ENCODE data around the gene CACNA1C. TPM values are rescaled to one million over a fixed set of nuclear protein-coding genes. Genes with fewer than 3 reads are reported as not detected.
A peak's percentile ranks its signal among the peaks of the same experiment; 100 is the strongest.

Gene CACNA1C
- total and polyA plus RNA-seq, 5 donors from 2014 or later, result 0.02 to 0.14 (median 0.10) TPM

- H3K36me3 ChIP-seq (ENCODE audit: control insufficient read depth, insufficient read depth, low read length), result no peaks in the 10 kb centered on the region
- H3K4me1 ChIP-seq (ENCODE audit: control insufficient read depth, insufficient read depth, low read length, poor library complexity, severe bottlenecking), result no peaks in the 10 kb centered on the region
- peaks cover 2% of the 10 kb centered on the region for H3K27me3 ChIP-seq (ENCODE audit: control insufficient read depth, insufficient read depth, low read length)
- no peaks in the 10 kb centered on the region for H3K4me1 Mint-ChIP-seq
- no peaks in the 10 kb centered on the region for H3K36me3 Mint-ChIP-seq
- ATAC-seq (ENCODE audit: low read depth in 2 of 2), result no peak
- no peak overlapping the region for H3K4me3 Mint-ChIP-seq
- DNase-seq, result no peak
- H3K27ac ChIP-seq (ENCODE audit: insufficient read depth, low read length, poor library complexity, severe bottlenecking), result no peak overlapping the region
- no peak overlapping the region for H3K4me3 ChIP-seq (ENCODE audit: low read depth, low read length)
- peaks cover 21% of the 10 kb centered on the region for H3K27me3 Mint-ChIP-seq
- no peaks in the 10 kb centered on the region for H3K9me3 ChIP-seq (ENCODE audit: control insufficient read depth in 2 of 2, low read length in 2 of 2)
- H3K27ac Mint-ChIP-seq, result no peak overlapping the region
- peaks cover 0 to 2% (median 0%) of the 10 kb centered on the region in 7 donors for H3K9me3 Mint-ChIP-seq
Measured at GRCh38 chr12:2208837-2209635, 156.2 kb downstream of the CACNA1C start.

GRCh38 chr12:2211119-2211518, 158.3 kb downstream of the CACNA1C start:
- H3K4me3 Mint-ChIP-seq, result no peak overlapping the region
- no peak overlapping the region for H3K27ac ChIP-seq (ENCODE audit: insufficient read depth, low read length, poor library complexity, severe bottlenecking)
- H3K27me3 ChIP-seq (ENCODE audit: control insufficient read depth, insufficient read depth, low read length), result peaks cover 5% of the 10 kb centered on the region
- no peak overlapping the region for H3K27ac Mint-ChIP-seq
- H3K36me3 ChIP-seq (ENCODE audit: control insufficient read depth, insufficient read depth, low read length), result no peaks in the 10 kb centered on the region
- no peak overlapping the region for H3K4me3 ChIP-seq (ENCODE audit: low read depth, low read length)
- peaks cover 0 to 2% (median 0%) of the 10 kb centered on the region in 7 donors for H3K9me3 Mint-ChIP-seq
- no peaks in the 10 kb centered on the region for H3K4me1 ChIP-seq (ENCODE audit: control insufficient read depth, insufficient read depth, low read length, poor library complexity, severe bottlenecking)
- no peaks in the 10 kb centered on the region for H3K9me3 ChIP-seq (ENCODE audit: control insufficient read depth in 2 of 2, low read length in 2 of 2)
- peaks cover 24% of the 10 kb centered on the region for H3K27me3 Mint-ChIP-seq
- ATAC-seq (ENCODE audit: low read depth in 2 of 2) (no peak), DNase-seq (no peak)
- no peaks in the 10 kb centered on the region for H3K4me1 Mint-ChIP-seq
- no peaks in the 10 kb centered on the region for H3K36me3 Mint-ChIP-seq

GRCh38 chr12:2212537-2212936, 159.8 kb downstream of the CACNA1C start:
- H3K27ac ChIP-seq (ENCODE audit: insufficient read depth, low read length, poor library complexity, severe bottlenecking), result no peak overlapping the region
- H3K4me3 Mint-ChIP-seq, result no peak overlapping the region
- no peaks in the 10 kb centered on the region for H3K9me3 ChIP-seq (ENCODE audit: control insufficient read depth in 2 of 2, low read length in 2 of 2)
- peaks cover 21% of the 10 kb centered on the region for H3K27me3 Mint-ChIP-seq
- H3K4me3 ChIP-seq (ENCODE audit: low read depth, low read length), result no peak overlapping the region
- H3K36me3 Mint-ChIP-seq, result no peaks in the 10 kb centered on the region
- no peaks in the 10 kb centered on the region for H3K4me1 ChIP-seq (ENCODE audit: control insufficient read depth, insufficient read depth, low read length, poor library complexity, severe bottlenecking)
- H3K27ac Mint-ChIP-seq, result no peak overlapping the region
- H3K9me3 Mint-ChIP-seq, result peaks cover 0 to 3% (median 0%) of the 10 kb centered on the region in 7 donors
- DNase-seq (no peak), ATAC-seq (ENCODE audit: low read depth in 2 of 2) (no peak)
- no peaks in the 10 kb centered on the region for H3K36me3 ChIP-seq (ENCODE audit: control insufficient read depth, insufficient read depth, low read length)
- H3K4me1 Mint-ChIP-seq, result no peaks in the 10 kb centered on the region
- H3K27me3 ChIP-seq (ENCODE audit: control insufficient read depth, insufficient read depth, low read length), result peaks cover 5% of the 10 kb centered on the region

- no peak overlapping the region for H3K4me3 ChIP-seq (ENCODE audit: low read depth, low read length)
- DNase-seq (no peak), ATAC-seq (ENCODE audit: low read depth in 2 of 2) (no peak)
- Mint-ChIP-seq H3K27me3 (peaks cover 21% of the 10 kb centered on the region), H3K4me3 (no peak overlapping the region), H3K9me3 (peaks cover 0 to 3% (median 0%) of the 10 kb centered on the region in 7 donors), H3K36me3 (no peaks in the 10 kb centered on the region), H3K4me1 (no peaks in the 10 kb centered on the region), H3K27ac (no peak overlapping the region)
- H3K36me3 ChIP-seq (ENCODE audit: control insufficient read depth, insufficient read depth, low read length), result no peaks in the 10 kb centered on the region
- H3K9me3 ChIP-seq (ENCODE audit: control insufficient read depth in 2 of 2, low read length in 2 of 2), result no peaks in the 10 kb centered on the region
- H3K27me3 ChIP-seq (ENCODE audit: control insufficient read depth, insufficient read depth, low read length), result peaks cover 5% of the 10 kb centered on the region
- no peak overlapping the region for H3K27ac ChIP-seq (ENCODE audit: insufficient read depth, low read length, poor library complexity, severe bottlenecking)
- no peaks in the 10 kb centered on the region for H3K4me1 ChIP-seq (ENCODE audit: control insufficient read depth, insufficient read depth, low read length, poor library complexity, severe bottlenecking)
Measured at GRCh38 chr12:2212971-2213869, 160.4 kb downstream of the CACNA1C start.

GRCh38 chr12:2214411-2214810, 161.6 kb downstream of the CACNA1C start:
- Histone ChIP-seq H3K36me3 (ENCODE audit: control insufficient read depth, insufficient read depth, low read length) (no peaks in the 10 kb centered on the region), H3K27ac (ENCODE audit: insufficient read depth, low read length, poor library complexity, severe bottlenecking) (no peak overlapping the region), H3K27me3 (ENCODE audit: control insufficient read depth, insufficient read depth, low read length) (peaks cover 5% of the 10 kb centered on the region), H3K4me1 (ENCODE audit: control insufficient read depth, insufficient read depth, low read length, poor library complexity, severe bottlenecking) (no peaks in the 10 kb centered on the region), H3K4me3 (ENCODE audit: low read depth, low read length) (no peak overlapping the region), H3K9me3 (ENCODE audit: control insufficient read depth in 2 of 2, low read length in 2 of 2) (no peaks in the 10 kb centered on the region)
- DNase-seq, result no peak
- Mint-ChIP-seq H3K36me3 (no peaks in the 10 kb centered on the region), H3K4me1 (no peaks in the 10 kb centered on the region), H3K27ac (no peak overlapping the region), H3K27me3 (peaks cover 25% of the 10 kb centered on the region), H3K4me3 (no peak overlapping the region), H3K9me3 (peaks cover 0 to 3% (median 0%) of the 10 kb centered on the region in 7 donors)
- no peak for ATAC-seq (ENCODE audit: low read depth in 2 of 2)

GRCh38 chr12:2215709-2216560, 163.1 kb downstream of the CACNA1C start:
- Histone ChIP-seq H3K9me3 (ENCODE audit: control insufficient read depth in 2 of 2, low read length in 2 of 2) (no peaks in the 10 kb centered on the region), H3K27ac (ENCODE audit: insufficient read depth, low read length, poor library complexity, severe bottlenecking) (no peak overlapping the region), H3K4me3 (ENCODE audit: low read depth, low read length) (no peak overlapping the region), H3K4me1 (ENCODE audit: control insufficient read depth, insufficient read depth, low read length, poor library complexity, severe bottlenecking) (no peaks in the 10 kb centered on the region), H3K36me3 (ENCODE audit: control insufficient read depth, insufficient read depth, low read length) (no peaks in the 10 kb centered on the region), H3K27me3 (ENCODE audit: control insufficient read depth, insufficient read depth, low read length) (peaks cover 3% of the 10 kb centered on the region)
- no peak for ATAC-seq (ENCODE audit: low read depth in 2 of 2)
- Mint-ChIP-seq H3K4me1 (no peaks in the 10 kb centered on the region), H3K27ac (no peak overlapping the region), H3K27me3 (peaks cover 20% of the 10 kb centered on the region), H3K4me3 (no peak overlapping the region), H3K36me3 (no peaks in the 10 kb centered on the region), H3K9me3 (peaks cover 0 to 2% (median 0%) of the 10 kb centered on the region in 7 donors)
- no peak for DNase-seq

- no peak for ATAC-seq (ENCODE audit: low read depth in 2 of 2)
- Mint-ChIP-seq H3K27ac (no peak overlapping the region), H3K27me3 (peaks cover 10% of the 10 kb centered on the region), H3K9me3 (peaks cover 0 to 4% (median 0%) of the 10 kb centered on the region in 7 donors), H3K4me1 (no peaks in the 10 kb centered on the region), H3K36me3 (no peaks in the 10 kb centered on the region), H3K4me3 (peak overlapping the region in 1 of 4 donors; percentile 36)
- Histone ChIP-seq H3K4me3 (ENCODE audit: low read depth, low read length) (no peak overlapping the region), H3K36me3 (ENCODE audit: control insufficient read depth, insufficient read depth, low read length) (no peaks in the 10 kb centered on the region), H3K27me3 (ENCODE audit: control insufficient read depth, insufficient read depth, low read length) (peaks cover 3% of the 10 kb centered on the region), H3K4me1 (ENCODE audit: control insufficient read depth, insufficient read depth, low read length, poor library complexity, severe bottlenecking) (no peaks in the 10 kb centered on the region), H3K9me3 (ENCODE audit: control insufficient read depth in 2 of 2, low read length in 2 of 2) (no peaks in the 10 kb centered on the region), H3K27ac (ENCODE audit: insufficient read depth, low read length, poor library complexity, severe bottlenecking) (no peak overlapping the region)
- DNase-seq, result no peak
Measured at GRCh38 chr12:2218706-2219105, 165.9 kb downstream of the CACNA1C start.
